Spinal cord (tissue), 10 donors: ENCODE measurements around the gene SDR9C7. TPM values are rescaled to one million over a fixed set of nuclear protein-coding genes. Genes with fewer than 3 reads are reported as not detected.
"Not testable (repeated sequence)": the region's sequence is repeated elsewhere in the genome, so short reads cannot be mapped to it uniquely, and the experiment has no call there.

Experiments used
- DNase-seq, 6 donors: peaks; one replicate each; pipeline versions ENCODE4 v3.0.0 to v3.0.0-alpha.2; 2013 to 2015; ENCODE audit warnings: low spot score in 6 of 6, low read depth in 4 of 6
- H3K27ac ChIP-seq: one replicate; pipeline ENCODE4 v1.5.1; 2013; ENCODE audit warnings: low read depth, low read length, control low read depth
- H3K27me3 ChIP-seq: one replicate; pipeline ENCODE4 v1.6.1; 2013; ENCODE audit warnings: low read length; ENCODE audit not compliant: control insufficient read depth, insufficient read depth
- H3K36me3 ChIP-seq: one replicate; pipeline ENCODE4 v1.6.1; 2013; ENCODE audit warnings: low read length; ENCODE audit not compliant: control insufficient read depth, insufficient read depth
- H3K4me1 ChIP-seq: one replicate; pipeline ENCODE4 v1.6.1; 2013; ENCODE audit warnings: low read length; ENCODE audit not compliant: control insufficient read depth, insufficient read depth
- H3K4me3 ChIP-seq: one replicate; pipeline ENCODE4 v1.5.1; 2013; ENCODE audit warnings: low read depth, low read length, control low read depth
- H3K9me3 ChIP-seq: one replicate; pipeline ENCODE4 v1.6.1; 2013; ENCODE audit warnings: low read length; ENCODE audit not compliant: control insufficient read depth, insufficient read depth
- WGBS: methylation state at CpG from one replicate; pipeline ENCODE4 v1.1.5; 2013; ENCODE audit warnings: missing lambda C conversion rate; ENCODE audit not compliant: insufficient coverage; 5-methylcytosine and 5-hydroxymethylcytosine counted together
- polyA plus RNA-seq, 2 donors: library from polyadenylated mRNA; unstranded; fragments of 120-200 nt; gene quantifications; one replicate each; pipeline ENCODE4 v1.2.1, GENCODE V29; 2013; ENCODE audit not compliant: insufficient read length in 2 of 2
- total RNA-seq, 2 donors: library from RNA; depleted of rRNA in 1 of 2; stranded (reverse); fragments of 120-200 nt in 1 of 2; fragments of >200 nt in 1 of 2; gene quantifications; one replicate each; pipeline versions ENCODE4 v1.2.3 to v1.2.4, GENCODE V29; 2013 to 2014
- donor health status: healthy.

Gene SDR9C7
- total and polyA plus RNA-seq, 4 donors, result 0.20 to 0.27 TPM; not detected in 2

GRCh38 chr12:56903374-56903773 lies 30.8 kb downstream of the SDR9C7 start:
- H3K27me3 ChIP-seq, result no peaks in the 10 kb centered on the region
- DNase-seq, result no peak
- H3K36me3 ChIP-seq, result no peaks in the 10 kb centered on the region
- H3K4me3 ChIP-seq, result no peak overlapping the region
- no peaks in the 10 kb centered on the region for H3K4me1 ChIP-seq
- WGBS, result no CpG with 5 or more reads among the region's 1 CpG
- peaks cover 18% of the 10 kb centered on the region for H3K9me3 ChIP-seq
- H3K27ac ChIP-seq, result no peak overlapping the region

- peaks cover 18% of the 10 kb centered on the region for H3K9me3 ChIP-seq
- H3K4me1 ChIP-seq, H3K36me3 ChIP-seq, H3K27me3 ChIP-seq, DNase-seq, H3K4me3 ChIP-seq, H3K27ac ChIP-seq: not testable (repeated sequence)
Measured at GRCh38 chr12:56901313-56901712, 32.9 kb downstream of the SDR9C7 start.

GRCh38 chr12:56900583-56900982 lies 33.6 kb downstream of the SDR9C7 start:
- Histone ChIP-seq H3K4me1 (no peaks in the 10 kb centered on the region), H3K9me3 (peaks cover 18% of the 10 kb centered on the region), H3K36me3 (no peaks in the 10 kb centered on the region), H3K4me3 (no peak overlapping the region), H3K27me3 (no peaks in the 10 kb centered on the region), H3K27ac (no peak overlapping the region)
- WGBS, result 68% methylated on average over 2 of the region's 5 CpGs
- no peak for DNase-seq

- Histone ChIP-seq H3K27ac (no peak overlapping the region), H3K9me3 (peaks cover 16% of the 10 kb centered on the region), H3K4me1 (no peaks in the 10 kb centered on the region), H3K36me3 (no peaks in the 10 kb centered on the region), H3K27me3 (no peaks in the 10 kb centered on the region), H3K4me3 (no peak overlapping the region)
- DNase-seq, result no peak
- 100% methylated on average over 1 of the region's 1 CpG for WGBS
Measured at GRCh38 chr12:56898938-56899337, 35.3 kb downstream of the SDR9C7 start.

- no peaks in the 10 kb centered on the region for H3K36me3 ChIP-seq
- no peak overlapping the region for H3K4me3 ChIP-seq
- no peaks in the 10 kb centered on the region for H3K27me3 ChIP-seq
- H3K4me1 ChIP-seq, result no peaks in the 10 kb centered on the region
- H3K9me3 ChIP-seq, result peaks cover 16% of the 10 kb centered on the region
- DNase-seq, result no peak
- no peak overlapping the region for H3K27ac ChIP-seq
Measured at GRCh38 chr12:56897844-56898361, 36.3 kb downstream of the SDR9C7 start.

GRCh38 chr12:56896082-56896481 lies 38.1 kb downstream of the SDR9C7 start:
- WGBS, result 33% methylated on average over 1 of the region's 1 CpG
- Histone ChIP-seq H3K4me3 (no peak overlapping the region), H3K36me3 (no peaks in the 10 kb centered on the region), H3K4me1 (no peaks in the 10 kb centered on the region), H3K27me3 (no peaks in the 10 kb centered on the region), H3K9me3 (peaks cover 13% of the 10 kb centered on the region), H3K27ac (no peak overlapping the region)
- no peak for DNase-seq

GRCh38 chr12:56894698-56895368 lies 39.4 kb downstream of the SDR9C7 start:
- H3K4me1 ChIP-seq, result no peaks in the 10 kb centered on the region
- H3K36me3 ChIP-seq, result no peaks in the 10 kb centered on the region
- no peak overlapping the region for H3K4me3 ChIP-seq
- peaks cover 2% of the 10 kb centered on the region for H3K9me3 ChIP-seq
- no peaks in the 10 kb centered on the region for H3K27me3 ChIP-seq
- no peak for DNase-seq
- 83% methylated on average over 1 of the region's 5 CpGs for WGBS
- no peak overlapping the region for H3K27ac ChIP-seq

- not testable (repeated sequence) for H3K36me3 ChIP-seq, H3K4me3 ChIP-seq, DNase-seq, H3K27me3 ChIP-seq, H3K9me3 ChIP-seq, H3K4me1 ChIP-seq, H3K27ac ChIP-seq
- 80% methylated on average over 1 of the region's 3 CpGs for WGBS
Measured at GRCh38 chr12:56891885-56892284, 42.3 kb downstream of the SDR9C7 start.

- Histone ChIP-seq H3K4me1 (no peaks in the 10 kb centered on the region), H3K9me3 (peaks cover 7% of the 10 kb centered on the region), H3K27me3 (no peaks in the 10 kb centered on the region), H3K36me3 (no peaks in the 10 kb centered on the region), H3K27ac (no peak overlapping the region), H3K4me3 (no peak overlapping the region)
- DNase-seq, result no peak
- 60% methylated on average over 2 of the region's 3 CpGs for WGBS
Measured at GRCh38 chr12:56886319-56886718, 47.9 kb downstream of the SDR9C7 start.

- Histone ChIP-seq H3K36me3 (no peaks in the 10 kb centered on the region), H3K27ac (no peak overlapping the region), H3K4me1 (no peaks in the 10 kb centered on the region), H3K4me3 (no peak overlapping the region), H3K9me3 (peaks cover 7% of the 10 kb centered on the region), H3K27me3 (no peaks in the 10 kb centered on the region)
- 80% methylated on average over 1 of the region's 1 CpG for WGBS
- no peak for DNase-seq
Measured at GRCh38 chr12:56885316-56885715, 48.9 kb downstream of the SDR9C7 start.
